Activated CD4-positive, alpha-beta T cell treated with anti-CD3 and anti-CD28 coated beads, Interleukin-2, amount 10 ng/mL, durations not matched to agents 24 days and 14 days (primary cell): ENCODE measurements around the gene TEX11. TPM values are rescaled to one million over a fixed set of nuclear protein-coding genes. Genes with fewer than 3 reads are reported as not detected.
"Not testable (repeated sequence)": the region's sequence is repeated elsewhere in the genome, so short reads cannot be mapped to it uniquely, and the experiment has no call there.

Experiments used
- DNase-seq: peaks from one replicate; pipeline ENCODE4 v3.0.0; 2022
- H3K27ac Mint-ChIP-seq: one replicate; pipeline ENCODE4 v1.8.0; 2022; ENCODE audit warnings: mild to moderate bottlenecking, mixed read lengths
- H3K27me3 Mint-ChIP-seq: one replicate; pipeline ENCODE4 v1.8.0; 2022; ENCODE audit warnings: mixed read lengths
- H3K36me3 Mint-ChIP-seq: one replicate; pipeline ENCODE4 v1.8.0; 2022; ENCODE audit warnings: low read depth, mild to moderate bottlenecking, mixed read lengths
- H3K4me1 Mint-ChIP-seq: one replicate; pipeline ENCODE4 v1.8.0; 2021; ENCODE audit warnings: mixed read lengths
- H3K4me3 Mint-ChIP-seq: one replicate; pipeline ENCODE4 v1.8.0; 2022; ENCODE audit warnings: mild to moderate bottlenecking, moderate library complexity, mixed read lengths
- H3K9me3 Mint-ChIP-seq: one replicate; pipeline ENCODE4 v1.8.0; 2021; ENCODE audit warnings: mixed read lengths
- intact Hi-C: fragments of 100-400 bp; cut with micrococcal nuclease; formaldehyde crosslinking; loops from one replicate; pipeline ENCODE4 v1.15.1; 2023
- total RNA-seq: library from RNA; stranded (reverse); gene quantifications from 2 replicates; pipeline ENCODE4 v1.2.3, GENCODE V29; 2022

The TEX11 gene
- not detected in 2 replicates for total RNA-seq

- Mint-ChIP-seq H3K4me1 (no peaks in the 10 kb centered on the region), H3K36me3 (no peaks in the 10 kb centered on the region), H3K27me3 (no peaks in the 10 kb centered on the region), H3K9me3 (no peaks in the 10 kb centered on the region), H3K4me3 (no peak within 1 kb of the TSS), H3K27ac (no peak within 1 kb of the TSS)
- intact Hi-C loops = no loop called here
- DNase-seq = peak; percentile 23
Observed at GRCh38 chrX:70908541-70908940, at the start of gene TEX11. Gene TEX11 (minus strand): TSS chrX:70908711. CDS start chrX:70907789, 922 bp downstream.

- Mint-ChIP-seq H3K4me3 (no peak overlapping the region), H3K4me1 (no peaks in the 10 kb centered on the region), H3K27me3 (peaks cover 2% of the 10 kb centered on the region), H3K27ac (no peak overlapping the region), H3K36me3 (no peaks in the 10 kb centered on the region), H3K9me3 (no peaks in the 10 kb centered on the region)
- DNase-seq = no peak
- intact Hi-C loops = no loop called here
Observed at GRCh38 chrX:70954871-70955270, 46.4 kb upstream of the TEX11 start.

- intact Hi-C loops = no loop called here
- Mint-ChIP-seq H3K36me3 (no peaks in the 10 kb centered on the region), H3K27ac (no peak overlapping the region)
Observed at GRCh38 chrX:70924294-70924911, 15.9 kb upstream of the TEX11 start.

GRCh38 chrX:70922774-70923473 lies 14.4 kb upstream of the TEX11 start:
- Mint-ChIP-seq H3K9me3 (no peaks in the 10 kb centered on the region), H3K4me1 (peaks cover 2% of the 10 kb centered on the region), H3K36me3 (no peaks in the 10 kb centered on the region), H3K27me3 (peaks cover 11% of the 10 kb centered on the region), H3K4me3 (no peak overlapping the region), H3K27ac (no peak overlapping the region)
- intact Hi-C loops = no loop called here
- DNase-seq = no peak

More at GRCh38 chrX:70924294-70924911, 15.9 kb upstream of the TEX11 start:
- Mint-ChIP-seq H3K9me3 (no peaks in the 10 kb centered on the region), H3K4me1 (peaks cover 2% of the 10 kb centered on the region), H3K4me3 (no peak overlapping the region), H3K27me3 (peaks cover 11% of the 10 kb centered on the region)
- DNase-seq = peak; percentile 8

DNA sequence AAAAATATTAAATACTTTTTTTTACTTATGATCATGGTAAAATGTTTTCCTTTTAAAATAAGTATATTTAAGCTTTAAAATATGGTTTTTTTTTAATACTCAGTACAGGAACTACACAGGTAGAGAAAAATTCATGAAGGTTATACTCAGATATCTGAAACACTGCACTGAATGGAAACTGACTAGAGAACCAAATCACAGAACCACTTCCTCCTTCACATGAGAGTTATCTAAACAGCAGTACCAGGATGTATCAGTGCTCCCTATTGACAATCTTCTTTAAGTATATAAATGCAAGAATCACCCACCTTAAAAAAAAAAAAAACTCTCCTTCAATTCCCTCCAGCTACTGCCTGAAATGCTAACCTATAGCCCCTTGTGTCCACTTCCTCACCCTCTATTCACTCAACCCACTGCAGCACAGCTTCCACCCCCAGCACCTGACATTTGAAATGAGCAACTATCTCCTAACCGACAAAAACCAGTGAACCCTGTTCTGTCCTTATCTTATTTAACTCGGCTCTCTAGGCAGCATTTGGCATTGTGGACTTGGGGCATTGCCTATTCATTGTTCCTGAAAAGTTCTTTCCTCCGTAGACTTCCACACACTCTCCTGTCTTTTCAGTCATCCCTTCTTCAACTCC lies 13.3 kb upstream of the TEX11 start:
- H3K4me3 Mint-ChIP-seq = no peak overlapping the region
- H3K4me1 Mint-ChIP-seq = peaks cover 2% of the 10 kb centered on the region
- peaks cover 9% of the 10 kb centered on the region for H3K27me3 Mint-ChIP-seq
- H3K36me3 Mint-ChIP-seq = no peaks in the 10 kb centered on the region
- intact Hi-C loops = no loop called here
- H3K9me3 Mint-ChIP-seq = no peaks in the 10 kb centered on the region
- no peak for DNase-seq
- H3K27ac Mint-ChIP-seq = no peak overlapping the region

- H3K4me1 Mint-ChIP-seq = no peaks in the 10 kb centered on the region
- H3K9me3 Mint-ChIP-seq = no peaks in the 10 kb centered on the region
- H3K4me3 Mint-ChIP-seq = no peak overlapping the region
- no peaks in the 10 kb centered on the region for H3K27me3 Mint-ChIP-seq
- no peaks in the 10 kb centered on the region for H3K36me3 Mint-ChIP-seq
- DNase-seq = no peak
- no peak overlapping the region for H3K27ac Mint-ChIP-seq
- intact Hi-C loops = no loop called here
Observed at GRCh38 chrX:70916754-70917153, 8.2 kb upstream of the TEX11 start.

DNA sequence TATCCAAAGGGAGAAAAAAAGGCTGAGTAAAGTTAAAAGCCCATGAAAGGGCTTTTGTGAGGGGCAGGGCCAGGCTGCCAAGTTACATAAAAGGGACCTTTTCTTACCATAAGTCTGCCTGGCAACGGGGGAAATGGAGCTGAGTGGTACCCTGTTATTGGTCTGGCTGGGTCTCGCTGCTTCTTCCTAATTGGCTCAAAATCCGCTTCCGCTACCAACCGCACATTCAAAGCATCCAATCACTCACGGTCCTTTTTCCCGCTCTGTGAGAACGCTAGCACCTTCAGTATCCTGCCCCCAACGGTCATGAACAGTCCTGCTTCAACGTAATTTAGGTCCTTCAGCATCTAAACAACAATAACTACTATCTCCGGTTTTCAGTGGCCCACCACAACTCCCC lies 611 bp downstream of the TEX11 start:
- Mint-ChIP-seq H3K36me3 (no peaks in the 10 kb centered on the region), H3K27me3 (no peaks in the 10 kb centered on the region), H3K9me3 (no peaks in the 10 kb centered on the region), H3K27ac (no peak overlapping the region), H3K4me1 (no peaks in the 10 kb centered on the region), H3K4me3 (no peak overlapping the region)
- DNase-seq = no peak
- intact Hi-C loops = no loop called here

DNA sequence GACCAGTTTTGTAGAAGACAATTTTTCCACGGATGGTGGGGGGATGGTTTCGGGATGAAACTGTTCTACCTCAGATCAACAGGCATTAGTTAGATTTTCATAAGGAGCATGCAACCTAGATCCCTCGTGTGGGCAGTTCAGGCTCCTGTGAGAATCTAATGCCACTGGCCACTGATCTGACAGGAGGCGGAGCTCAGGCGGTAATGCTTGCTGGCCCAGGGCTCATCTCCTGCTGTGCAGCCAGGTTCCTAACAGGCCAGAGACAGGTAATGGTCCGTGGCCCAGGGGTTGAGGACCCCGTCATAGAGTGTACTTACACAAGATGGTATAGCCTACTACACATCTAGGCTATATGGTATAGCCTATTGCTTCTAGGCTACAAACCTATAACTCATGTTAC lies 7.0 kb downstream of the TEX11 start:
- Mint-ChIP-seq H3K9me3 (no peaks in the 10 kb centered on the region), H3K4me1 (no peaks in the 10 kb centered on the region), H3K27ac (no peak overlapping the region), H3K36me3 (no peaks in the 10 kb centered on the region), H3K27me3 (no peaks in the 10 kb centered on the region), H3K4me3 (no peak overlapping the region)
- intact Hi-C loops = no loop called here
- peak; percentile 6 for DNase-seq

GRCh38 chrX:70890441-70890840 lies 18.1 kb downstream of the TEX11 start:
- DNase-seq, H3K27me3 Mint-ChIP-seq, H3K4me1 Mint-ChIP-seq, intact Hi-C loops, H3K27ac Mint-ChIP-seq, H3K36me3 Mint-ChIP-seq, H3K4me3 Mint-ChIP-seq, H3K9me3 Mint-ChIP-seq: not testable (repeated sequence)

GRCh38 chrX:70878902-70879301 lies 29.6 kb downstream of the TEX11 start:
- peak; percentile 55 for DNase-seq
- no peaks in the 10 kb centered on the region for H3K27me3 Mint-ChIP-seq
- intact Hi-C loops = no loop called here
- H3K27ac Mint-ChIP-seq = no peak overlapping the region
- H3K9me3 Mint-ChIP-seq = no peaks in the 10 kb centered on the region
- peaks cover 3% of the 10 kb centered on the region for H3K4me1 Mint-ChIP-seq
- H3K4me3 Mint-ChIP-seq = no peak overlapping the region
- H3K36me3 Mint-ChIP-seq = no peaks in the 10 kb centered on the region

DNA sequence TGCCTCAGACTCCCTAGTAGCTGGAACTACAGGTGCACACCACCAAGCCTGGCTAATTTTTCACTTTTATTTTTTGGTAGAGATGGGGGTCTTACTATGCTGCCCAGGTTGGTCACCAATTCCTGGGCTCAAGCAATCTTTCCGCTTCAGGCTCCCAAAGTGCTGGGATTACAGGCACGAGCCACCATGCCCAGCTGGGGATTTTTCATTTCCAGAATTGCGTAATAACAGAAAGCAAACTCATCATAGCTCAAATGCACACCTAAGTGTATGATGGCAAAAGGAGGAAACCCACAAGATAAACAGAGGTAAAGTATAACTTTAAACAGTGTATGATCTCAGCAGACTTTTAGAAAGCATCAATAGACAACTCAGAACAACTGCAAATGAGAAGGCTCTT lies 56.2 kb downstream of the TEX11 start:
- Mint-ChIP-seq H3K27ac (no peak overlapping the region), H3K36me3 (no peaks in the 10 kb centered on the region), H3K9me3 (no peaks in the 10 kb centered on the region), H3K4me3 (no peak overlapping the region), H3K4me1 (no peaks in the 10 kb centered on the region), H3K27me3 (no peaks in the 10 kb centered on the region)
- intact Hi-C loops = no loop called here
- DNase-seq = no peak

- H3K27ac Mint-ChIP-seq, H3K9me3 Mint-ChIP-seq, DNase-seq, H3K27me3 Mint-ChIP-seq, intact Hi-C loops, H3K4me3 Mint-ChIP-seq, H3K36me3 Mint-ChIP-seq, H3K4me1 Mint-ChIP-seq: not testable (repeated sequence)
Observed at GRCh38 chrX:70844081-70844480, 64.4 kb downstream of the TEX11 start.

DNA sequence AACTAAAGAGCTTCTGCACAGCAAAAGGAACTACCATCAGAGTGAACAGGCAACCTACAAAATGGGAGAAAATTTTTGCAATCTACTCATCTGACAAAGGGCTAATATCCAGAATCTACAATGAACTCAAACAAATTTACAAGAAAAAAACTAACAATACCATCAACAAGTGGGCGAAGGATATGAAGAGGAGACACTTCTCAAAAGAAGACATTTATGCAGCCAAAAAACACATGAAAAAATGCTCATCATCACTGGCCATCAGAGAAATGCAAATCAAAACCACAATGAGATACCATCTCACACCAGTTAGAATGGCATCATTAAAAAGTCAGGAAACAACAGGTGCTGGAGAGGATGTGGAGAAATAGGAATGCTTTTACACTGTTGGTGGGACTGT lies 64.9 kb downstream of the TEX11 start:
- H3K27ac Mint-ChIP-seq, H3K4me1 Mint-ChIP-seq, H3K4me3 Mint-ChIP-seq, H3K27me3 Mint-ChIP-seq, intact Hi-C loops, H3K36me3 Mint-ChIP-seq, DNase-seq, H3K9me3 Mint-ChIP-seq: not testable (repeated sequence)

GRCh38 chrX:70834589-70834988 lies 73.9 kb downstream of the TEX11 start:
- Mint-ChIP-seq H3K4me1 (no peaks in the 10 kb centered on the region), H3K4me3 (no peak overlapping the region), H3K9me3 (no peaks in the 10 kb centered on the region), H3K27me3 (peaks cover 1% of the 10 kb centered on the region), H3K27ac (no peak overlapping the region), H3K36me3 (no peaks in the 10 kb centered on the region)
- intact Hi-C loops = no loop called here
- DNase-seq = no peak
